Activated T-cell treated with anti-CD3 and anti-CD28 coated beads, Interleukin-2, amount 50 U/mL, for 1 hour (primary cell): Measurements from ENCODE around the gene CCDC138.

Experiments
- DNase-seq: peaks from one replicate; pipeline ENCODE4 v3.0.0-alpha.2; 2020

Gene CCDC138

GRCh38 chr2:108920686-108921085 lies 134.1 kb downstream of the CCDC138 start:
- DNase-seq: no peak

DNA sequence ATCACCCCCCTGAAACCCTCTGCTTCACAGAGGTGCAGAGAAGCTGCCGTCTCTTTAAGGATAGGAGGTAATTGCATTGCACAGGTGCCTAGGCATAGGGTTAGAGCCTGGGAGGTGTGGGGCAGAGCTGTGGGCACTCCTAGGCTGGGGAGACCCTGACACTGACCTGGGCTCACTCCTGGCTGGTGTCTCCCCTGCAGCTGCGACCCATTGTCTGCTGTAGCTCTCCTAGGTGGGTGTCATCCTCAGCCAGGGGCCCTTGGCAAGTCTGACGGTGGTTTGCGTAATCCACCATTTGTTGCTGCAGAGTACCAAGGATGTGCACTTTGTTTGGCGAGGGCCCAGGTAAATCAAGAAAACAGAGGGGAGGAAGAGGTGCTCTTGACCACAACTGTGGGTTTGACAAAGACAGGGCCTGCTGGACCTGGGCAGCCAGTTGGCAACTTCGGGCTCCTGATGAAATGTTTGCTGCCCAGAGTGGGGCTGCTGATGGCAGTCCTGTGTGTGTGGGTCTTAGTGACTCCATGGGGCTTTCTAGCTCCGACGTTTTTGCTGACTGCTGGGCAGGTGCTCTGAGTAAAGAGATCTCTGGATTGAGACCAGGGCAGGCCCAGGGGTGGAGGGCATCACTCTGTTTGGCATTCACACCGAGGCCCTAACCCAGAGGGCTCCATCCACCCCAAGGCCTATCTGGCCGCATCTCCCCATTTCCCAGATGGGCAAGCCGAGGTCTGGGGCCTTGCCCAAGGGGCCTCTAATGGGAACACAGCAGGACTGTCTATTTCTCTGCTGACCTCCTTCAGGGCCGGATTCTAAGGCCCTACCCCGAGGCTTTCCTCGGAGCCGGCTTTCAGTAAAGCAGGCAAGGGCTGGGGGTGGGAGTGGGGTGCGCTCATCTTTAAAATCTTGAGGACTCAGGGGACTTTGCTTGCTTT lies 134.8 kb downstream of the CCDC138 start:
- no peak for DNase-seq

DNA sequence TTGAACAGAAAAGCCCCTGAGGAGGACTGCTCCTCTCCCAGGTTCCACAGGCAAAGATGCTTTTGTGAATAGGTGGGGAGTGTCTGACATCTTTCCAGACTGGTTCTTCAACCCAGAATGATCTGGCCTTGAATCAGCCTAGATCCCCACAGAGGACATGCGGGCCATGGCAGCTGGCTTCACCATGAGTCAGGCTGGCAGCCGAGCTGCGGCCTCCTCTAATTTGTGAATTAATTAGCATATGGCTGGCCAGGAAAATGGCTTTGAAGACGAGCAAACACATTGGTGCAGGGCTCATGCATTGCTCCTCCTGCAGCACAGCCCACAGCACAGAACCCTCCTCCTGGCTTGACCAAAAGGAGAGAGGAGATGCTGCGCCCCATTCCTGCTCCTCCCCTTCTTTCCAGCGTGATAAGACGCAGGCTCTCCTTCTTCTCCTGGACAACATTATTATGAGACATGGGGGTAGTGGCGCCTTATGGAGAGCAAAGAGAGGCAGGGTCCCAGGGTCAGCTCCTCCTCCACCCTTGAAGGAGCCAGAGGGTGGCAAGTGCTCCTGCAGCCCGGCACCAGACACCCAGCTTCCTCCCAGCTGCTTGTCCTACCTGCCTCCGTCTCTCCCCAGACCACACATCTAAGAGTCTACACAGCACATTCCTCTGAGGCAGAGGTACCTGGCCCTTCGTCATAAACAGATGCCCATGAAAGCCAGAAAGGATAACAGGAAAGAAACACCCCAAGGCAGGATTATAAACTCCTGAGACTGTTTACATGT lies 135.8 kb downstream of the CCDC138 start:
- DNase-seq: no peak

DNA sequence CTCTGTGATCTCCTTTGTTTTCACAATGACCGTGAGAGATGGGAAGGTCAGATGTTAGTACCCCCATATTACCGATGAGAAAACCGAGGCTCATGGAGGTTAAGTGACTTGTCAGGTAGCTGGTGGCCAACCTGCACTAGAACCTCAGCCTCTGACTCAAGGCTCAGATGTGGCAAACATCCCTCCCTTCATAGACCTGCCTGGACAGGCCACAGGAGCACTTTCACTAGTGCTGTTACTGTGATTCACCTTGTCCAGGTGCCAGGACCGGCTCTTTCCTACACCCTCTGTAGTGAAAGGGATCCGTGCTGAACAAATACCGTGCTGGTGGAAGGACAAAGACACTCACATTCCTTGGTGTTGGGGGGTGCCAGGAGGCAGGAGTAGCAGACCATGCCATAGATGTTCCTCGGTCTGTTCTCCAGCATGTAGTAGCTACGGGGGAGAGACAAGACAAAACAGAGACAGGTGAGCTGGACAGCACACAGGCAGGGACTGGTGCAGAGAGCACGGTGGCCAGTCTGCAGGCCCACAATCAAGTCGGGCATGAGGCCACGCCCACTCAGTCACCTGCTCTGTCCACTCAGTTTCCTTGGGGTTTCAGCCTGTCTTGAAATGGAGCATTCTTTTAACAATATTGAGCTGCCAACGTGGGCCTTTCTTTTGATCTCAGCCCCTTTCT lies 136.6 kb downstream of the CCDC138 start:
- no peak for DNase-seq

DNA sequence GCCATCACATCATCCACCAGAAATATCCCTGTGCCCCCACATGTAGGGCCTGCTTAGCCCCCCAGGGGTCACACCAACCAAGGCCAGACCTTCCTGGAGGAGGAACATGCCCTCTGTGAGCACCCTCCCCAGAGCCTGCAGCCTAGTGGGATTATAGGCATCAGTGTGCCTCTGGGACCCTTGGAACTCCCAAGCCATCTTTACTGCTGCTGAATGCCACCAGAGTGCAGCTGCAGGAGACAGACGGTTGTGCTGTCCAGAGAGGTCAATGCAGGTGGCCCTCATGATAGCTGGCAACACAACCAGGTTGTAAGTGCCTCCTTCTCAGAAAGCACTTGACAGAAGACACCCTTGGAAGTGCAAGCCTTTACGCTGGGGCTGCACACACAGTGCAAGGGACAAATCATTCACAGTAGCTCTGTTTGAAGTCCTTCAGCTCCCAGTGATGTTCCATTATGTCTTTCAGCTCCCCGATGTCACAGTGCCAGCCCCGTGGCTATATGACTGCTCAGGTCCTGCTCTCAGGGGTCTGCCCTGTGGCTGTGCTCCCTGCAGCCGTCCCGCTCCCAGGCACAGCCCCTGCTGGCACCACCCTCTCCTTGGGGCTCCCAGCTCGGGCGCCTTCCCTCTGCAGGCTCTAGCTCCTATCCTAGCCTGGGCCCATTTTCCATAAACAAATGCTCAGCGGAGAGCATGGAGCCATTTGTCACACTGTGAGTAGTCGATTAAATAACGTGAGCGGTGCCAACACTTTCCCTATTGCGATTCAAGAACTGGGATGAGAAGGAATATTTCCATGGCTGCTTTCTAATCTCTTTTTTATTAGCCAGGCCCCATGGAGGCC lies 137.4 kb downstream of the CCDC138 start:
- no peak for DNase-seq

- DNase-seq: no peak
Observed at GRCh38 chr2:108924580-108925251, 138.1 kb downstream of the CCDC138 start.

DNA sequence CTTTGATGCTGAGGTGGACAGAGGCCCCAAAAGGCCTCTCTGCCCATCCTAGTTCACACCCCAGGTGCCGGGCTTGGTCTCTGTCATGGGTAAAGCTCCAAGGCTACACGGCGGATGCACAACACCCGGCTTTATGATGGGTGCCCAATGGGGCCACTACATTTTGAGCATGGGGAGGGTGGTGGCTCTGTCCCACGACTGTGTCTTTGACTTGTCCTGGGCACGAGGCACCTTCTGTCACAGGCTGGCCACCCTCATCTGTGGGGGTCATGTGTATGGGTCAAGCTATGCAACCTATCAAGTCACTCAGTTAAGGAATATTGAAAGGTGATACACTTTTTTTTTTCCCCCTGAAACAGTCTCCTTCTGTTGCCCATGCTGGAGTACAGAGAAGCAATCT lies 138.7 kb downstream of the CCDC138 start:
- DNase-seq: no peak

GRCh38 chr2:108925735-108926134 lies 139.2 kb downstream of the CCDC138 start:
- DNase-seq: no peak
